Choroid plexus epithelial cell (primary cell): ENCODE results near the gene PNPLA2.

Experiments
- DNase-seq: peaks from one replicate; pipeline ENCODE4 v3.0.0-alpha.2; 2010; ENCODE audit warnings: low read depth
- H3K4me3 ChIP-seq: 2 replicates; pipeline ENCODE4 v1.5.1; 2011; ENCODE audit warnings: low read depth, mild to moderate bottlenecking, control low read depth, low read length, moderate library complexity
- TF ChIP-seq, protein P1 (sequence below): conservative IDR thresholded peaks from 2 replicates; pipeline ENCODE4 v1.5.1; 2011; ENCODE audit warnings: low read depth, mild to moderate bottlenecking, control low read depth, inconsistent platforms, low read length, moderate library complexity

PNPLA2 gene

GRCh38 chr11:778976-779954 lies 39.4 kb upstream of the PNPLA2 start:
- no peak overlapping the region for H3K4me3 ChIP-seq
- no peak for DNase-seq
- TF ChIP-seq, protein P1, sequence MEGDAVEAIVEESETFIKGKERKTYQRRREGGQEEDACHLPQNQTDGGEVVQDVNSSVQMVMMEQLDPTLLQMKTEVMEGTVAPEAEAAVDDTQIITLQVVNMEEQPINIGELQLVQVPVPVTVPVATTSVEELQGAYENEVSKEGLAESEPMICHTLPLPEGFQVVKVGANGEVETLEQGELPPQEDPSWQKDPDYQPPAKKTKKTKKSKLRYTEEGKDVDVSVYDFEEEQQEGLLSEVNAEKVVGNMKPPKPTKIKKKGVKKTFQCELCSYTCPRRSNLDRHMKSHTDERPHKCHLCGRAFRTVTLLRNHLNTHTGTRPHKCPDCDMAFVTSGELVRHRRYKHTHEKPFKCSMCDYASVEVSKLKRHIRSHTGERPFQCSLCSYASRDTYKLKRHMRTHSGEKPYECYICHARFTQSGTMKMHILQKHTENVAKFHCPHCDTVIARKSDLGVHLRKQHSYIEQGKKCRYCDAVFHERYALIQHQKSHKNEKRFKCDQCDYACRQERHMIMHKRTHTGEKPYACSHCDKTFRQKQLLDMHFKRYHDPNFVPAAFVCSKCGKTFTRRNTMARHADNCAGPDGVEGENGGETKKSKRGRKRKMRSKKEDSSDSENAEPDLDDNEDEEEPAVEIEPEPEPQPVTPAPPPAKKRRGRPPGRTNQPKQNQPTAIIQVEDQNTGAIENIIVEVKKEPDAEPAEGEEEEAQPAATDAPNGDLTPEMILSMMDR: no peak

GRCh38 chr11:779955-780532 lies 38.7 kb upstream of the PNPLA2 start:
- no peak for DNase-seq
- no peak overlapping the region for H3K4me3 ChIP-seq
- TF ChIP-seq, protein P1: no peak

GRCh38 chr11:782264-783174 lies 36.2 kb upstream of the PNPLA2 start:
- DNase-seq: no peak
- no peak overlapping the region for H3K4me3 ChIP-seq

GRCh38 chr11:783581-784015 lies 35.1 kb upstream of the PNPLA2 start:
- TF ChIP-seq, protein P1: peak; percentile 88
- DNase-seq: peak; percentile 81
- no peak overlapping the region for H3K4me3 ChIP-seq

More at GRCh38 chr11:782264-783174, 36.2 kb upstream of the PNPLA2 start:
- TF ChIP-seq, protein P1: no peak

- no peak for DNase-seq
- TF ChIP-seq, protein P1: no peak
- no peak overlapping the region for H3K4me3 ChIP-seq
These were observed 32.3 kb upstream of the PNPLA2 start for GRCh38 chr11:786235-787083.
